ENCODE data around the gene NECAP2.

GRCh38 chr1:16402742-16403141 lies 37.8 kb upstream of the NECAP2 start:
- TF ChIP-seq, protein P1, sequence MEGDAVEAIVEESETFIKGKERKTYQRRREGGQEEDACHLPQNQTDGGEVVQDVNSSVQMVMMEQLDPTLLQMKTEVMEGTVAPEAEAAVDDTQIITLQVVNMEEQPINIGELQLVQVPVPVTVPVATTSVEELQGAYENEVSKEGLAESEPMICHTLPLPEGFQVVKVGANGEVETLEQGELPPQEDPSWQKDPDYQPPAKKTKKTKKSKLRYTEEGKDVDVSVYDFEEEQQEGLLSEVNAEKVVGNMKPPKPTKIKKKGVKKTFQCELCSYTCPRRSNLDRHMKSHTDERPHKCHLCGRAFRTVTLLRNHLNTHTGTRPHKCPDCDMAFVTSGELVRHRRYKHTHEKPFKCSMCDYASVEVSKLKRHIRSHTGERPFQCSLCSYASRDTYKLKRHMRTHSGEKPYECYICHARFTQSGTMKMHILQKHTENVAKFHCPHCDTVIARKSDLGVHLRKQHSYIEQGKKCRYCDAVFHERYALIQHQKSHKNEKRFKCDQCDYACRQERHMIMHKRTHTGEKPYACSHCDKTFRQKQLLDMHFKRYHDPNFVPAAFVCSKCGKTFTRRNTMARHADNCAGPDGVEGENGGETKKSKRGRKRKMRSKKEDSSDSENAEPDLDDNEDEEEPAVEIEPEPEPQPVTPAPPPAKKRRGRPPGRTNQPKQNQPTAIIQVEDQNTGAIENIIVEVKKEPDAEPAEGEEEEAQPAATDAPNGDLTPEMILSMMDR (IDR thresholded peaks at IDR 0.05): no peak
- TF ChIP-seq POLR2A (IDR thresholded peaks at IDR 0.05): no peak

All from thyroid gland (tissue), 4 donors.